H1 (cell line): ENCODE results near the gene TBC1D25.
"Not testable (repeated sequence)": the region's sequence is repeated elsewhere in the genome, so short reads cannot be mapped to it uniquely, and the experiment has no call there.

Source experiments
- EGR1 ChIP-seq: IDR thresholded peaks from 2 replicates; pipeline ENCODE4 v1.6.1; 2011; ENCODE audit warnings: low read depth, low read length, borderline replicate concordance
- EP300 ChIP-seq, 2 experiments: IDR thresholded peaks; 1 replicate in 1 of 2; 2 replicates in 1 of 2; pipeline ENCODE4 v1.6.1; 2011 to 2012; ENCODE audit warnings: low read depth in 2 of 2, low read length in 2 of 2, mild to moderate bottlenecking in 2 of 2, borderline replicate concordance in 1 of 2, inconsistent platforms in 1 of 2, moderate library complexity in 1 of 2
- JUND ChIP-seq: IDR thresholded peaks from 2 replicates; pipeline ENCODE4 v1.6.1; 2011; ENCODE audit warnings: mild to moderate bottlenecking, improper control_type of control experiment, low read length
- POLR2A ChIP-seq, 2 experiments: IDR thresholded peaks; 1 replicate in 1 of 2; 2 replicates in 1 of 2; pipeline ENCODE4 v1.6.1; 2011; ENCODE audit warnings: low read depth in 2 of 2, low read length in 2 of 2, mild to moderate bottlenecking in 2 of 2; ENCODE audit errors: control extremely low read depth in 1 of 2
- POLR2AphosphoS5 ChIP-seq: IDR thresholded peaks from 2 replicates; pipeline ENCODE4 v1.6.1; 2011; ENCODE audit warnings: low read depth, low read length
- RFX5 ChIP-seq: IDR thresholded peaks from 2 replicates; pipeline ENCODE4 v1.6.1; 2011; ENCODE audit warnings: low read depth, low read length, improper control_type of control experiment, borderline replicate concordance
- TF ChIP-seq, protein P1 (sequence below), 3 experiments: IDR thresholded peaks; 1 replicate in 2 of 3; 2 replicates in 1 of 3; pipeline versions ENCODE4 v1.5.1 to v1.6.1; 2011; ENCODE audit warnings: low read length in 3 of 3, mild to moderate bottlenecking in 3 of 3, inconsistent platforms in 2 of 3, low read depth in 1 of 3, moderate library complexity in 1 of 3; ENCODE audit not compliant: insufficient read depth in 1 of 3; ENCODE audit errors: control extremely low read depth in 1 of 3
- TF ChIP-seq, protein P2 (sequence below): IDR thresholded peaks from 2 replicates; pipeline ENCODE4 v1.6.1; 2012; ENCODE audit warnings: inconsistent platforms

GRCh38 chrX:48555731-48556325 is 16.3 kb downstream of the TBC1D25 start:
- TF ChIP-seq, protein P1, sequence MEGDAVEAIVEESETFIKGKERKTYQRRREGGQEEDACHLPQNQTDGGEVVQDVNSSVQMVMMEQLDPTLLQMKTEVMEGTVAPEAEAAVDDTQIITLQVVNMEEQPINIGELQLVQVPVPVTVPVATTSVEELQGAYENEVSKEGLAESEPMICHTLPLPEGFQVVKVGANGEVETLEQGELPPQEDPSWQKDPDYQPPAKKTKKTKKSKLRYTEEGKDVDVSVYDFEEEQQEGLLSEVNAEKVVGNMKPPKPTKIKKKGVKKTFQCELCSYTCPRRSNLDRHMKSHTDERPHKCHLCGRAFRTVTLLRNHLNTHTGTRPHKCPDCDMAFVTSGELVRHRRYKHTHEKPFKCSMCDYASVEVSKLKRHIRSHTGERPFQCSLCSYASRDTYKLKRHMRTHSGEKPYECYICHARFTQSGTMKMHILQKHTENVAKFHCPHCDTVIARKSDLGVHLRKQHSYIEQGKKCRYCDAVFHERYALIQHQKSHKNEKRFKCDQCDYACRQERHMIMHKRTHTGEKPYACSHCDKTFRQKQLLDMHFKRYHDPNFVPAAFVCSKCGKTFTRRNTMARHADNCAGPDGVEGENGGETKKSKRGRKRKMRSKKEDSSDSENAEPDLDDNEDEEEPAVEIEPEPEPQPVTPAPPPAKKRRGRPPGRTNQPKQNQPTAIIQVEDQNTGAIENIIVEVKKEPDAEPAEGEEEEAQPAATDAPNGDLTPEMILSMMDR (IDR thresholded peaks at IDR 0.05; ENCODE audit: control extremely low read depth in 1 of 3, insufficient read depth in 1 of 3, low read depth in 1 of 3, low read length in 3 of 3), result not testable (repeated sequence)
- TF ChIP-seq EP300 (IDR thresholded peaks at IDR 0.05; ENCODE audit: borderline replicate concordance in 1 of 2, low read depth in 2 of 2, low read length in 2 of 2); POLR2AphosphoS5; EGR1; POLR2A (IDR thresholded peaks at IDR 0.05; ENCODE audit: control extremely low read depth in 1 of 2, low read depth in 2 of 2, low read length in 2 of 2); RFX5; JUND: not testable (repeated sequence)
- TF ChIP-seq, protein P2, sequence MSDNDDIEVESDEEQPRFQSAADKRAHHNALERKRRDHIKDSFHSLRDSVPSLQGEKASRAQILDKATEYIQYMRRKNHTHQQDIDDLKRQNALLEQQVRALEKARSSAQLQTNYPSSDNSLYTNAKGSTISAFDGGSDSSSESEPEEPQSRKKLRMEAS, result not testable (repeated sequence)
